OCI-LY1 (cell line): ENCODE results near the gene FDXACB1.

Experiments used
- CTCF ChIP-seq: fragments of 200-600 bp; sonication (generic), shearing (Covaris generic); IDR thresholded peaks from 2 replicates; pipeline ENCODE4 v1.5.1; 2017; ENCODE audit warnings: mild to moderate bottlenecking, antibody characterized with exemption, low read length, moderate library complexity, mixed read lengths
- EZH2 ChIP-seq: fragments of 200-600 bp; sonication (generic), shearing (Covaris generic); IDR thresholded peaks from 2 replicates; pipeline ENCODE4 v1.8.0; 2017; ENCODE audit warnings: borderline replicate concordance, mixed run types, mild to moderate bottlenecking, antibody characterized with exemption, low read length, moderate library complexity, mixed read lengths

GRCh38 chr11:111878385-111878848, 548 bp downstream of the FDXACB1 start:
- TF ChIP-seq CTCF = no peak
- TF ChIP-seq EZH2 = no peak
